ENCODE measurements around the gene ZDHHC6. TPM values are rescaled to one million over a fixed set of nuclear protein-coding genes. Genes with fewer than 3 reads are reported as not detected.

The ZDHHC6 gene
- polyA plus RNA-seq, 3 donors: 34.0 to 39.2 (median 39.0) TPM

DNA sequence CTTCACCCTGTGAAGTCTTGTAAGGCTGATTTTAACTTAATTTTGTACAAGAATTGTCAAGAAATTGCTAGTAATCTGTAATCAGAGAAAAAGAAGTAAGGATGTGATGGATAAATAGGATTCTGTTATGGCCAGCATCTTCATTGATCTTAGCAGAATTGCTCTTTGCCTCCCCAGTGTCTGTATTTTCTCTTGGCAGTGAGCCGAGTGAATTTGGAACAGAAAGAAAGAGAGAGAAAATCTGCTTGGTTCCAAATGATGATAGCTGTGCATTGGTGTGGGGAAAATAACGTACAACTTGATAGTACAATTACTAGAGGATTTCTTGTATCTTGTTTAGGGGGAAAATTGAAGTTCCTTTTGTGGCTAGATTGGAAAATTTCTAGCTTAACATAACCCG lies 34.9 kb upstream of the ZDHHC6 start:
- no peak for DNase-seq
- Mint-ChIP-seq H3K4me3 (no peak overlapping the region), H3K9me3 (no peaks in the 10 kb centered on the region), H3K4me1 (peaks cover 1% of the 10 kb centered on the region), H3K36me3 (peaks cover 3 to 12% of the 10 kb centered on the region in 2 donors), H3K27me3 (ENCODE audit: low read depth in 3 of 3) (no peaks in the 10 kb centered on the region), H3K27ac (no peak overlapping the region)
- Histone ChIP-seq H3K4me2 (replicated peaks; ENCODE audit: extremely low read depth, low read length, poor library complexity, severe bottlenecking) (no peak overlapping the region), H3K9ac (ENCODE audit: insufficient read depth, low read length, poor library complexity, severe bottlenecking) (no peak overlapping the region), H2AFZ (ENCODE audit: insufficient read depth, low read depth, low read length, poor library complexity, severe bottlenecking) (no peak overlapping the region), H3K4me1 (ENCODE audit: control insufficient read depth in 1 of 2, insufficient read depth in 2 of 2, low read length in 2 of 2) (no peaks in the 10 kb centered on the region), H4K20me1 (ENCODE audit: insufficient read depth, low read length) (peaks cover 53% of the 10 kb centered on the region), H3K9me3 (replicated peaks in 1 of 2; ENCODE audit: control insufficient read depth in 1 of 2, insufficient read depth in 1 of 2, low read length in 2 of 2) (no peaks in the 10 kb centered on the region), H3K4me3 (replicated peaks in 1 of 3; ENCODE audit: low read depth in 2 of 3, low read length in 3 of 3) (no peak overlapping the region), H3K79me2 (ENCODE audit: insufficient read depth, low read length) (no peaks in the 10 kb centered on the region), H3K36me3 (replicated peaks in 1 of 2; ENCODE audit: control insufficient read depth in 1 of 2, insufficient read depth in 2 of 2, low read length in 2 of 2) (peaks cover 0 to 3% of the 10 kb centered on the region in 2 donors), H3K27ac (ENCODE audit: low read depth in 1 of 2, low read length in 2 of 2) (no peak overlapping the region), H3K27me3 (ENCODE audit: control insufficient read depth in 2 of 2, insufficient read depth in 2 of 2, low read length in 2 of 2) (no peaks in the 10 kb centered on the region)
- intact Hi-C loops (cut with micrococcal nuclease): no loop called here
- TF ChIP-seq, protein P1, sequence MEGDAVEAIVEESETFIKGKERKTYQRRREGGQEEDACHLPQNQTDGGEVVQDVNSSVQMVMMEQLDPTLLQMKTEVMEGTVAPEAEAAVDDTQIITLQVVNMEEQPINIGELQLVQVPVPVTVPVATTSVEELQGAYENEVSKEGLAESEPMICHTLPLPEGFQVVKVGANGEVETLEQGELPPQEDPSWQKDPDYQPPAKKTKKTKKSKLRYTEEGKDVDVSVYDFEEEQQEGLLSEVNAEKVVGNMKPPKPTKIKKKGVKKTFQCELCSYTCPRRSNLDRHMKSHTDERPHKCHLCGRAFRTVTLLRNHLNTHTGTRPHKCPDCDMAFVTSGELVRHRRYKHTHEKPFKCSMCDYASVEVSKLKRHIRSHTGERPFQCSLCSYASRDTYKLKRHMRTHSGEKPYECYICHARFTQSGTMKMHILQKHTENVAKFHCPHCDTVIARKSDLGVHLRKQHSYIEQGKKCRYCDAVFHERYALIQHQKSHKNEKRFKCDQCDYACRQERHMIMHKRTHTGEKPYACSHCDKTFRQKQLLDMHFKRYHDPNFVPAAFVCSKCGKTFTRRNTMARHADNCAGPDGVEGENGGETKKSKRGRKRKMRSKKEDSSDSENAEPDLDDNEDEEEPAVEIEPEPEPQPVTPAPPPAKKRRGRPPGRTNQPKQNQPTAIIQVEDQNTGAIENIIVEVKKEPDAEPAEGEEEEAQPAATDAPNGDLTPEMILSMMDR (IDR thresholded peaks at IDR 0.05): no peak
- no CpG with 5 or more reads among the region's 3 CpGs for WGBS (ENCODE audit: insufficient coverage)

DNA sequence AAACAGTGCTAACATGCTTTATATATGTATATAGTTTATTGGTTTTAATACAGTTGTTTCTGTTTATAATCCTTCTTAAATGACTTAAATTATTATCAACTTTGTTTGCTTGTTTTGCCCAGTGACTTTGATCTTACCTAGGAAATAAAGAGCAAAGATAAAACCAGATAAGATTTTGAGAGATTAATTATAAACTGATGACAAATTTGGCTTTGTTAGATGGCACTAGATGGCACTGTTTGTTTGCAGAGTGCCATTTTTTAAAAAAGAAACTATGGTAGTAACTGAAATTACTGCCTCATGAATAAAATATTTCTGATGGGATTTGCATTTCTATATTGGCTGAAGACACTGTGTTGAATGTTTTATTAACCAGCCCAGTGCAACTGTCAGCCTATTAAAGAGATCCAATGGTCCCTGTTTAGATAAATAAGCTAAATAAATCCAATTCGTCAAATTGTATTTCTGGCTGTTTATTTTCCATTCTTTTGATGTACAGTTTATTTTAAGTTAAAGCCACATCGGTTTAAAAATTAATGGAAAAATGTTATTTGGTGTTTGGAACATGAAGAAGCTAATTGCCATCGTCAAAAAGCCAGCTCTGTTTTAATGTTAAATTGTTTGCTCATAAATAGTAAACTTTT lies 29.0 kb upstream of the ZDHHC6 start:
- Mint-ChIP-seq H3K27me3 (ENCODE audit: low read depth in 3 of 3) (no peaks in the 10 kb centered on the region), H3K4me1 (peaks cover 5% of the 10 kb centered on the region), H3K4me3 (no peak overlapping the region), H3K27ac (no peak overlapping the region), H3K9me3 (no peaks in the 10 kb centered on the region), H3K36me3 (peaks cover 6 to 39% of the 10 kb centered on the region in 2 donors)
- Histone ChIP-seq H3K4me1 (ENCODE audit: control insufficient read depth in 1 of 2, insufficient read depth in 2 of 2, low read length in 2 of 2) (no peaks in the 10 kb centered on the region), H3K27me3 (ENCODE audit: control insufficient read depth in 2 of 2, insufficient read depth in 2 of 2, low read length in 2 of 2) (no peaks in the 10 kb centered on the region), H4K20me1 (ENCODE audit: insufficient read depth, low read length) (peaks cover 62% of the 10 kb centered on the region), H3K79me2 (ENCODE audit: insufficient read depth, low read length) (peaks cover 4% of the 10 kb centered on the region), H3K9me3 (replicated peaks in 1 of 2; ENCODE audit: control insufficient read depth in 1 of 2, insufficient read depth in 1 of 2, low read length in 2 of 2) (no peaks in the 10 kb centered on the region), H3K4me3 (replicated peaks in 1 of 3; ENCODE audit: low read depth in 2 of 3, low read length in 3 of 3) (no peak overlapping the region), H3K27ac (ENCODE audit: low read depth in 1 of 2, low read length in 2 of 2) (no peak overlapping the region), H3K36me3 (replicated peaks in 1 of 2; ENCODE audit: control insufficient read depth in 1 of 2, insufficient read depth in 2 of 2, low read length in 2 of 2) (peaks cover 4% of the 10 kb centered on the region in 2 donors), H3K4me2 (replicated peaks; ENCODE audit: extremely low read depth, low read length, poor library complexity, severe bottlenecking) (no peak overlapping the region), H3K9ac (ENCODE audit: insufficient read depth, low read length, poor library complexity, severe bottlenecking) (no peak overlapping the region), H2AFZ (ENCODE audit: insufficient read depth, low read depth, low read length, poor library complexity, severe bottlenecking) (no peak overlapping the region)
- intact Hi-C loops (cut with micrococcal nuclease): no loop called here
- TF ChIP-seq, protein P1 (IDR thresholded peaks at IDR 0.05): no peak
- no peak for DNase-seq
- 83% methylated on average over 2 of the region's 3 CpGs for WGBS (ENCODE audit: insufficient coverage)

Measured in CD14-positive monocyte (primary cell).